ENCODE results near the gene THRB.

Gene THRB

DNA sequence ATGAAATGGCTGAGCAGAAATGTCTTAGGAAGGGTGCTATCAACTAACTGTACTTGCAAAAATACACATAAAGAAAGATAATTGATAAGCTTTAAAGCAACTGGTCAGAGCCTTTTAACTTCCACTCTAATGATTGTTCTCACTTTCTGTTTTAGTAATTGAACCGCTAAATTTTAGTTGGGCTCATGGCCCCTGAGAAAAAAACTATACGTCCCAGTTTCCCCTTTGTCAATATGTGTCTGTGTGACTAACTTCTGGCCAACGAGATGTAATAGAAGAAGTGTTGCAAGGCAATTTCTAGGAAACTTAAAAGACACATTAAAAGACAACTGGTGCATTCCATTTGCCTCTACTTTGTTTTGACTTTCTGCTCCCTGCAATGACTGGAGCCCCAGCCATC, 325.7 kb downstream of the THRB start:
- no peak for DNase-seq (ENCODE audit: low read depth)
- no peak overlapping the region for H3K4me3 ChIP-seq (ENCODE audit: low read length)
- TF ChIP-seq, protein P1, sequence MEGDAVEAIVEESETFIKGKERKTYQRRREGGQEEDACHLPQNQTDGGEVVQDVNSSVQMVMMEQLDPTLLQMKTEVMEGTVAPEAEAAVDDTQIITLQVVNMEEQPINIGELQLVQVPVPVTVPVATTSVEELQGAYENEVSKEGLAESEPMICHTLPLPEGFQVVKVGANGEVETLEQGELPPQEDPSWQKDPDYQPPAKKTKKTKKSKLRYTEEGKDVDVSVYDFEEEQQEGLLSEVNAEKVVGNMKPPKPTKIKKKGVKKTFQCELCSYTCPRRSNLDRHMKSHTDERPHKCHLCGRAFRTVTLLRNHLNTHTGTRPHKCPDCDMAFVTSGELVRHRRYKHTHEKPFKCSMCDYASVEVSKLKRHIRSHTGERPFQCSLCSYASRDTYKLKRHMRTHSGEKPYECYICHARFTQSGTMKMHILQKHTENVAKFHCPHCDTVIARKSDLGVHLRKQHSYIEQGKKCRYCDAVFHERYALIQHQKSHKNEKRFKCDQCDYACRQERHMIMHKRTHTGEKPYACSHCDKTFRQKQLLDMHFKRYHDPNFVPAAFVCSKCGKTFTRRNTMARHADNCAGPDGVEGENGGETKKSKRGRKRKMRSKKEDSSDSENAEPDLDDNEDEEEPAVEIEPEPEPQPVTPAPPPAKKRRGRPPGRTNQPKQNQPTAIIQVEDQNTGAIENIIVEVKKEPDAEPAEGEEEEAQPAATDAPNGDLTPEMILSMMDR (IDR thresholded peaks at IDR 0.05; ENCODE audit: insufficient read depth, low read depth, low read length, missing control alignments): no peak

GRCh38 chr3:24167429-24167828, 327.2 kb downstream of the THRB start:
- no peak for DNase-seq (ENCODE audit: low read depth)
- TF ChIP-seq, protein P1 (IDR thresholded peaks at IDR 0.05; ENCODE audit: insufficient read depth, low read depth, low read length, missing control alignments): no peak
- no peak overlapping the region for H3K4me3 ChIP-seq (ENCODE audit: low read length)

DNA sequence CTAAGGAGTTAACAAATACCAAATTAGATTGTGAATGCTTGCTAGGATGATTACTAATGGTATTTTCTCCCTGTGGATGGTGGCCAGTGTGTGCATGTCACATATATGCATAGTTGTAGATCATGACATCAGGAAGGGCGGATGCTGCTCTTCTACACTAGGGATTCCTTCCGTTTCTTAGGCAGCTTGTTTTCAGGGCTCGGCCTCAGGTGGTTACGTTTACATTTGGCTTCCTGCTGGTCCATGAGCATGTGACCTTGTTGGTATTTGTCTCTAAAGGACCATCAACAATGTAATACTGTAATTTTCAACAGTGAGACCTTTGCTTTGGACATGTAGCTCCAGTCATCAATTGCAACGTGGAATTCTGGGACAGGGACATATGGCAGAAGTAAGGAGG, 328.1 kb downstream of the THRB start:
- TF ChIP-seq, protein P1 (IDR thresholded peaks at IDR 0.05; ENCODE audit: insufficient read depth, low read depth, low read length, missing control alignments): no peak
- no peak for DNase-seq (ENCODE audit: low read depth)

GRCh38 chr3:24165603-24165982, 329.1 kb downstream of the THRB start:
- DNase-seq (ENCODE audit: low read depth): no peak
- no peak overlapping the region for H3K4me3 ChIP-seq (ENCODE audit: low read length)
- TF ChIP-seq, protein P1 (IDR thresholded peaks at IDR 0.05; ENCODE audit: insufficient read depth, low read depth, low read length, missing control alignments): no peak

More for the DNA sequence above, 328.1 kb downstream of the THRB start:
- no peak overlapping the region for H3K4me3 ChIP-seq (ENCODE audit: low read length)

DNA sequence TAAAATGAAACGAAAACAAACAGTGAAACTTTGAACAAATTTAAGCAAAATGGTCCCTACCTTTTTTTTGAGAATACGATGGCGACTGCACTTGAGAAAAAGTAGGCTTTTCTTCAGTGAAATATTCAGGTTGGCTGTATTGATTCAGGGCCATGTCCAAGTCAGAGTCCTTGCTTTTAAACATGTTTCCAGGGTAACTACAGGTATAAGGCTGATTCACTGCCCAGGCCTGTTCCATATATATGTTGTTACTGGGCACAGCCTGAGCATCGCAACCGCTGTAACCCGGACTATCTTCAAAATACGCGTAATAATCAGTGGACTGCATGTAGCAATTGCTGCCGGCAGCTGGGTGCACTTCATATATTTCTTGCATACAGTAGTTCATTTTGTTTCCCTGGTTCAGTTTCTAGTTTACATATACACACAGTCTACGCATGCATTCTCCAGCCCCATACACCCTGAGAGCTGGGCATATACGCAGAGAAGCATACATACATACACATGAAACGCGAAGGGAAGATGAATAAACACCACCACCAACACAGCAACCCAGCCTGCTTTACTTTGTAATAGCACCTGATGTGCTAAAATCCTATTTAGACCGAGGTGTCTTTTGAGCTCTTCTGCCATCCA, 329.6 kb downstream of the THRB start:
- TF ChIP-seq, protein P1 (IDR thresholded peaks at IDR 0.05; ENCODE audit: insufficient read depth, low read depth, low read length, missing control alignments): no peak
- DNase-seq (ENCODE audit: low read depth): no peak
- no peak overlapping the region for H3K4me3 ChIP-seq (ENCODE audit: low read length)

DNA sequence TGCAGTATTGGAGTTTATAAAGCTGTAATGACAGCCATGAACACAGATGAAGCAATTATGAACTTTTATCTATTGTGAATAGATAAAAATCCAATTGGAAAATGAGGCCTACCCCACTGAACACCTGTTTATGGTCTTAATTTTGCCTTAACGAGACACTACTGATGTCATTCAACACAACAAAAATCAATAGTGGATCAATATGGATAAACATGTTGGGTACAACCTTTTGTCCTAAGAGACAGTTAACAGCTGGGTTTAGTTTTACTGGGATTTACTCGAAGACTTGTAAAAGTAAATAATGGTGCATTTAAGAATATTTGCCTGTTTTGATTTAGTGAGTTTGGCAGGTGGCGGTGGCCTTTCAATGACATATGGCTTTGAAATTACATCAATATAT, 331.7 kb downstream of the THRB start:
- H3K4me3 ChIP-seq (ENCODE audit: low read length): no peak overlapping the region
- no peak for DNase-seq (ENCODE audit: low read depth)
- TF ChIP-seq, protein P1 (IDR thresholded peaks at IDR 0.05; ENCODE audit: insufficient read depth, low read depth, low read length, missing control alignments): no peak

- DNase-seq (ENCODE audit: low read depth): no peak
- TF ChIP-seq, protein P1 (IDR thresholded peaks at IDR 0.05; ENCODE audit: insufficient read depth, low read depth, low read length, missing control alignments): no peak
- H3K4me3 ChIP-seq (ENCODE audit: low read length): no peak overlapping the region
Observed at GRCh38 chr3:24161841-24162240, 332.8 kb downstream of the THRB start.
